ENCODE measurements around the gene TSHZ2. TPM values are rescaled to one million over a fixed set of nuclear protein-coding genes. Genes with fewer than 3 reads are reported as not detected.
"Not testable (repeated sequence)": the region's sequence is repeated elsewhere in the genome, so short reads cannot be mapped to it uniquely, and the experiment has no call there.

Gene TSHZ2
- total and polyA plus RNA-seq, 5 donors from 2014 or later, result 1.00 to 41.7 (median 2.1) TPM

- Histone ChIP-seq H3K36me3 (ENCODE audit: control insufficient read depth, insufficient read depth, low read length) (no peaks in the 10 kb centered on the region), H3K27me3 (ENCODE audit: control insufficient read depth, insufficient read depth, low read length) (no peaks in the 10 kb centered on the region), H3K9me3 (ENCODE audit: control insufficient read depth in 2 of 2, low read length in 2 of 2) (no peaks in the 10 kb centered on the region), H3K4me3 (ENCODE audit: low read depth, low read length) (no peak overlapping the region), H3K4me1 (ENCODE audit: control insufficient read depth, insufficient read depth, low read length, poor library complexity, severe bottlenecking) (peaks cover 3% of the 10 kb centered on the region), H3K27ac (ENCODE audit: insufficient read depth, low read length, poor library complexity, severe bottlenecking) (no peak overlapping the region)
- Mint-ChIP-seq H3K4me1 (peaks cover 6 to 30% (median 17%) of the 10 kb centered on the region in 4 donors), H3K36me3 (peaks cover 5% of the 10 kb centered on the region), H3K4me3 (no peak overlapping the region), H3K27ac (no peak overlapping the region), H3K27me3 (peaks cover 9% of the 10 kb centered on the region), H3K9me3 (peaks cover 0 to 2% (median 0%) of the 10 kb centered on the region in 7 donors)
- ATAC-seq (ENCODE audit: low read depth in 2 of 2) (no peak), DNase-seq (no peak)
Measured at GRCh38 chr20:53023732-53024520, 51.8 kb downstream of the TSHZ2 start.

GRCh38 chr20:53024653-53025052 is 52.5 kb downstream of the TSHZ2 start:
- not testable (repeated sequence) for H3K4me1 ChIP-seq (ENCODE audit: control insufficient read depth, insufficient read depth, low read length, poor library complexity, severe bottlenecking); H3K36me3 ChIP-seq (ENCODE audit: control insufficient read depth, insufficient read depth, low read length); H3K27me3 Mint-ChIP-seq; H3K27me3 ChIP-seq (ENCODE audit: control insufficient read depth, insufficient read depth, low read length); H3K4me3 ChIP-seq (ENCODE audit: low read depth, low read length); H3K36me3 Mint-ChIP-seq; H3K27ac ChIP-seq (ENCODE audit: insufficient read depth, low read length, poor library complexity, severe bottlenecking); H3K9me3 Mint-ChIP-seq; H3K4me3 Mint-ChIP-seq; H3K9me3 ChIP-seq (ENCODE audit: control insufficient read depth in 2 of 2, low read length in 2 of 2); H3K27ac Mint-ChIP-seq; ATAC-seq (ENCODE audit: low read depth in 2 of 2); DNase-seq
- peaks cover 6 to 30% (median 17%) of the 10 kb centered on the region in 4 donors for H3K4me1 Mint-ChIP-seq

- Mint-ChIP-seq H3K4me1 (peaks cover 2 to 20% (median 11%) of the 10 kb centered on the region in 4 donors), H3K27me3 (peaks cover 9% of the 10 kb centered on the region), H3K27ac (no peak overlapping the region), H3K4me3 (no peak overlapping the region), H3K36me3 (no peaks in the 10 kb centered on the region), H3K9me3 (peaks cover 0 to 2% (median 0%) of the 10 kb centered on the region in 7 donors)
- no peak for DNase-seq
- Histone ChIP-seq H3K27me3 (ENCODE audit: control insufficient read depth, insufficient read depth, low read length) (no peaks in the 10 kb centered on the region), H3K4me3 (ENCODE audit: low read depth, low read length) (no peak overlapping the region), H3K9me3 (ENCODE audit: control insufficient read depth in 2 of 2, low read length in 2 of 2) (no peaks in the 10 kb centered on the region), H3K36me3 (ENCODE audit: control insufficient read depth, insufficient read depth, low read length) (no peaks in the 10 kb centered on the region), H3K4me1 (ENCODE audit: control insufficient read depth, insufficient read depth, low read length, poor library complexity, severe bottlenecking) (no peaks in the 10 kb centered on the region), H3K27ac (ENCODE audit: insufficient read depth, low read length, poor library complexity, severe bottlenecking) (no peak overlapping the region)
- no peak for ATAC-seq (ENCODE audit: low read depth in 2 of 2)
Measured at GRCh38 chr20:53027089-53027488, 54.9 kb downstream of the TSHZ2 start.

GRCh38 chr20:53028337-53029007 is 56.3 kb downstream of the TSHZ2 start:
- peaks cover 9% of the 10 kb centered on the region for H3K27me3 Mint-ChIP-seq
- H3K27ac Mint-ChIP-seq, result no peak overlapping the region
- H3K36me3 Mint-ChIP-seq, result no peaks in the 10 kb centered on the region
- H3K4me3 ChIP-seq (ENCODE audit: low read depth, low read length), result no peak overlapping the region
- DNase-seq, result no peak
- H3K27me3 ChIP-seq (ENCODE audit: control insufficient read depth, insufficient read depth, low read length), result no peaks in the 10 kb centered on the region
- H3K27ac ChIP-seq (ENCODE audit: insufficient read depth, low read length, poor library complexity, severe bottlenecking), result no peak overlapping the region
- no peaks in the 10 kb centered on the region for H3K9me3 ChIP-seq (ENCODE audit: control insufficient read depth in 2 of 2, low read length in 2 of 2)
- H3K4me3 Mint-ChIP-seq, result no peak overlapping the region
- H3K4me1 Mint-ChIP-seq, result peaks cover 0 to 10% (median 4%) of the 10 kb centered on the region in 4 donors
- no peak for ATAC-seq (ENCODE audit: low read depth in 2 of 2)
- peaks cover 0 to 2% (median 0%) of the 10 kb centered on the region in 7 donors for H3K9me3 Mint-ChIP-seq
- no peaks in the 10 kb centered on the region for H3K4me1 ChIP-seq (ENCODE audit: control insufficient read depth, insufficient read depth, low read length, poor library complexity, severe bottlenecking)
- H3K36me3 ChIP-seq (ENCODE audit: control insufficient read depth, insufficient read depth, low read length), result no peaks in the 10 kb centered on the region

- ATAC-seq (ENCODE audit: low read depth in 2 of 2), result no peak
- Mint-ChIP-seq H3K27me3 (peaks cover 4% of the 10 kb centered on the region), H3K27ac (no peak overlapping the region), H3K36me3 (no peaks in the 10 kb centered on the region), H3K9me3 (peaks cover 0 to 2% (median 0%) of the 10 kb centered on the region in 7 donors), H3K4me1 (peaks cover 0 to 16% (median 11%) of the 10 kb centered on the region in 4 donors), H3K4me3 (no peak overlapping the region)
- H3K4me1 ChIP-seq (ENCODE audit: control insufficient read depth, insufficient read depth, low read length, poor library complexity, severe bottlenecking), result no peaks in the 10 kb centered on the region
- H3K9me3 ChIP-seq (ENCODE audit: control insufficient read depth in 2 of 2, low read length in 2 of 2), result no peaks in the 10 kb centered on the region
- DNase-seq, result peak in 1 of 3 donors; percentile 2
- no peaks in the 10 kb centered on the region for H3K36me3 ChIP-seq (ENCODE audit: control insufficient read depth, insufficient read depth, low read length)
- H3K27me3 ChIP-seq (ENCODE audit: control insufficient read depth, insufficient read depth, low read length), result no peaks in the 10 kb centered on the region
- H3K27ac ChIP-seq (ENCODE audit: insufficient read depth, low read length, poor library complexity, severe bottlenecking), result no peak overlapping the region
- H3K4me3 ChIP-seq (ENCODE audit: low read depth, low read length), result no peak overlapping the region
Measured at GRCh38 chr20:53030061-53030460, 57.9 kb downstream of the TSHZ2 start.

- ATAC-seq (ENCODE audit: low read depth in 2 of 2) (no peak), DNase-seq (no peak)
- Histone ChIP-seq H3K4me1 (ENCODE audit: control insufficient read depth, insufficient read depth, low read length, poor library complexity, severe bottlenecking) (no peaks in the 10 kb centered on the region), H3K4me3 (ENCODE audit: low read depth, low read length) (no peak overlapping the region), H3K9me3 (ENCODE audit: control insufficient read depth in 2 of 2, low read length in 2 of 2) (no peaks in the 10 kb centered on the region), H3K36me3 (ENCODE audit: control insufficient read depth, insufficient read depth, low read length) (no peaks in the 10 kb centered on the region), H3K27ac (ENCODE audit: insufficient read depth, low read length, poor library complexity, severe bottlenecking) (no peak overlapping the region), H3K27me3 (ENCODE audit: control insufficient read depth, insufficient read depth, low read length) (no peaks in the 10 kb centered on the region)
- Mint-ChIP-seq H3K9me3 (peaks cover 0 to 2% (median 0%) of the 10 kb centered on the region in 7 donors), H3K4me3 (no peak overlapping the region), H3K4me1 (peaks cover 0 to 22% (median 16%) of the 10 kb centered on the region in 4 donors), H3K36me3 (no peaks in the 10 kb centered on the region), H3K27ac (no peak overlapping the region), H3K27me3 (peaks cover 4% of the 10 kb centered on the region)
Measured at GRCh38 chr20:53032046-53032445, 59.9 kb downstream of the TSHZ2 start.

- ATAC-seq (ENCODE audit: low read depth in 2 of 2) (no peak), DNase-seq (no peak)
- Histone ChIP-seq H3K27me3 (ENCODE audit: control insufficient read depth, insufficient read depth, low read length) (no peaks in the 10 kb centered on the region), H3K4me1 (ENCODE audit: control insufficient read depth, insufficient read depth, low read length, poor library complexity, severe bottlenecking) (no peaks in the 10 kb centered on the region), H3K36me3 (ENCODE audit: control insufficient read depth, insufficient read depth, low read length) (no peaks in the 10 kb centered on the region), H3K27ac (ENCODE audit: insufficient read depth, low read length, poor library complexity, severe bottlenecking) (no peak overlapping the region), H3K9me3 (ENCODE audit: control insufficient read depth in 2 of 2, low read length in 2 of 2) (no peaks in the 10 kb centered on the region), H3K4me3 (ENCODE audit: low read depth, low read length) (no peak overlapping the region)
- Mint-ChIP-seq H3K27ac (peak overlapping the region in 1 of 3 donors; percentile 20), H3K4me1 (peaks cover 0 to 22% (median 14%) of the 10 kb centered on the region in 4 donors), H3K4me3 (no peak overlapping the region), H3K9me3 (no peaks in the 10 kb centered on the region), H3K36me3 (no peaks in the 10 kb centered on the region), H3K27me3 (no peaks in the 10 kb centered on the region)
Measured at GRCh38 chr20:53032478-53032932, 60.3 kb downstream of the TSHZ2 start.
